Calu3 (cell line): Measurements from ENCODE around the gene BRCA2. TPM values are rescaled to one million over a fixed set of nuclear protein-coding genes. Genes with fewer than 3 reads are reported as not detected.

ENCODE experiments used
- BruUV-seq: library from RNA; stranded (reverse); fragments of 400-500 nt; replicated peaks from 2 replicates; lab custom pipeline; 2021; lab: Mats Ljungman, UMichigan
- CTCF ChIA-PET: fragments of 300-600 bp; sonication (Branson Sonifier 250); formaldehyde crosslinking; loops from one replicate; lab custom pipeline; 2022; ENCODE audit warnings: antibody characterized with exemption; lab: Charles Lee
- DNase-seq: peaks from one replicate; pipeline ENCODE4 v3.0.0; 2022
- H3K27ac Mint-ChIP-seq: one replicate; pipeline ENCODE4 v1.8.0; 2022; ENCODE audit warnings: mixed read lengths; ENCODE audit not compliant: unreplicated experiment
- H3K27me3 Mint-ChIP-seq: one replicate; pipeline ENCODE4 v1.8.0; 2022; ENCODE audit warnings: mixed read lengths; ENCODE audit not compliant: unreplicated experiment
- H3K36me3 Mint-ChIP-seq: one replicate; pipeline ENCODE4 v1.8.0; 2022; ENCODE audit warnings: mild to moderate bottlenecking, moderate library complexity, mixed read lengths; ENCODE audit not compliant: insufficient read depth, unreplicated experiment
- H3K4me1 Mint-ChIP-seq: one replicate; pipeline ENCODE4 v1.8.0; 2022; ENCODE audit warnings: mild to moderate bottlenecking, low read depth, mixed read lengths; ENCODE audit not compliant: unreplicated experiment
- H3K4me3 Mint-ChIP-seq: one replicate; pipeline ENCODE4 v1.8.0; 2022; ENCODE audit warnings: mild to moderate bottlenecking, low read depth, moderate library complexity, mixed read lengths; ENCODE audit not compliant: unreplicated experiment
- H3K9me3 Mint-ChIP-seq: one replicate; pipeline ENCODE4 v1.8.0; 2022; ENCODE audit warnings: low read depth, mixed read lengths; ENCODE audit not compliant: unreplicated experiment
- intact Hi-C: fragments of 100-400 bp; cut with micrococcal nuclease; formaldehyde crosslinking; loops from one replicate; pipeline ENCODE4 v1.10.0; 2022; ENCODE audit not compliant: unreplicated experiment
- total RNA-seq: library from RNA; stranded (reverse); gene quantifications from 2 replicates; pipeline ENCODE4 v1.2.3, GENCODE V29; 2022
- TF ChIP-seq, protein P1 (sequence below): fragments of 200-600 bp; IDR thresholded peaks from one replicate; pipeline ENCODE4 v1.8.0; 2022; ENCODE audit warnings: antibody characterized with exemption; ENCODE audit not compliant: unreplicated experiment

Gene BRCA2
- total RNA-seq, 1 experiment from 2014 or later = 12.8 TPM

DNA sequence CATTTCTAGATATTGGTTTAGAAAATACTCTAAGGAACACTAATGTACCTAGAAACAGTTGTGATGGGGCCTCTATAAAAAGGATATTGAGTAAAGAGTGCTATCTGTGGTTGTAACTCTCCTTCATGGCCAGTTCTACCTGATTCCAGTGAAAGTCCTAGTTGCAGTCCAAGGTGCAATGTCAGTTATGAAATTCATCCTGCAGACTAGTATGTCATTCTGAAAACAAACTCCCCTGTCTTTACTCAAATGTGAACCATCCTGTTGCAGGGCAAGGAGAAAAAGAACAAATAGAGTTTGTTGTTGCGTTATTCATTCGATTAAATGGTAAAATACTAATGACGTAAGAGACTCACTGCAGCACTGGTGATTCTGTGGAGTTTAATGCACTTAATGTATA, 130.9 kb downstream of the BRCA2 start:
- peaks cover 8% of the 10 kb centered on the region for H3K4me1 Mint-ChIP-seq
- no TSS peak for BruUV-seq
- no peak for DNase-seq
- H3K27me3 Mint-ChIP-seq = no peaks in the 10 kb centered on the region
- peaks cover 9% of the 10 kb centered on the region for H3K36me3 Mint-ChIP-seq
- H3K4me3 Mint-ChIP-seq = no peak overlapping the region
- TF ChIP-seq, protein P1, sequence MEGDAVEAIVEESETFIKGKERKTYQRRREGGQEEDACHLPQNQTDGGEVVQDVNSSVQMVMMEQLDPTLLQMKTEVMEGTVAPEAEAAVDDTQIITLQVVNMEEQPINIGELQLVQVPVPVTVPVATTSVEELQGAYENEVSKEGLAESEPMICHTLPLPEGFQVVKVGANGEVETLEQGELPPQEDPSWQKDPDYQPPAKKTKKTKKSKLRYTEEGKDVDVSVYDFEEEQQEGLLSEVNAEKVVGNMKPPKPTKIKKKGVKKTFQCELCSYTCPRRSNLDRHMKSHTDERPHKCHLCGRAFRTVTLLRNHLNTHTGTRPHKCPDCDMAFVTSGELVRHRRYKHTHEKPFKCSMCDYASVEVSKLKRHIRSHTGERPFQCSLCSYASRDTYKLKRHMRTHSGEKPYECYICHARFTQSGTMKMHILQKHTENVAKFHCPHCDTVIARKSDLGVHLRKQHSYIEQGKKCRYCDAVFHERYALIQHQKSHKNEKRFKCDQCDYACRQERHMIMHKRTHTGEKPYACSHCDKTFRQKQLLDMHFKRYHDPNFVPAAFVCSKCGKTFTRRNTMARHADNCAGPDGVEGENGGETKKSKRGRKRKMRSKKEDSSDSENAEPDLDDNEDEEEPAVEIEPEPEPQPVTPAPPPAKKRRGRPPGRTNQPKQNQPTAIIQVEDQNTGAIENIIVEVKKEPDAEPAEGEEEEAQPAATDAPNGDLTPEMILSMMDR = no peak
- no peaks in the 10 kb centered on the region for H3K9me3 Mint-ChIP-seq
- CTCF ChIA-PET = no interaction called here
- intact Hi-C loops = no loop called here
- H3K27ac Mint-ChIP-seq = no peak overlapping the region

DNA sequence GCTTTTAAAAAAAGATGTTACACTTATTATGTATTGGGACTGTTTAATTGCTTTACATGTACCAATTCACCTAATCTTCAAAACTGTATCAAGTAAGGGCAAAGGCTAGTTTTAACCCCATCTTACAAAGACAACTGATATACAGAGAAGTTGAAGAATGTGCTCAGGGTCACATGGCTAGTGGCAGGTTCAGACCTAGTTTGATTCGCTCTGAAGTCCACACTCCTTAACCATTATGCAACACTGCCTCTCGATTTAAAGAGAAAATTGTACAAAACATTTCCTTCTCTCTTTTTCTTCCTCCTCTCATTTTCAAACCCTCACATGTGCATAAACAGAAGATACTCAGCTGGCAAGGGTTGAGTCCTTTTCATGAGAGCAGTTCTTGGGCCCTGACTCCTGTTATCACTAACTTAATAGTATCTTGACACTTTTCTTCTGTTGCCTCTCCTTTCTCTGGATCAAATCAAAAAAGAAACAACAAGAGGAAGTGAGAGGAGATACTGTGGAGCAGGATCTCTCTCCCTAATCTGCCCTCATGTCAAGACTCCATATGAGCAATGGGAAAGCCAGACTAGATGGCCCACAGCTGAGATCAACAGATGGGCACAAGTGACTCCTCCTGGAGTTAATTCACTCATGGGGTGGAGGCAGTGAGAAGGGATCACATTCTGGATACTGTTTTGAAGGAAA, 131.6 kb downstream of the BRCA2 start:
- Mint-ChIP-seq H3K27ac (no peak overlapping the region), H3K36me3 (peaks cover 9% of the 10 kb centered on the region), H3K4me3 (no peak overlapping the region), H3K27me3 (no peaks in the 10 kb centered on the region), H3K4me1 (peaks cover 8% of the 10 kb centered on the region), H3K9me3 (no peaks in the 10 kb centered on the region)
- no TSS peak for BruUV-seq
- intact Hi-C loops = no loop called here
- DNase-seq = no peak
- TF ChIP-seq, protein P1 = no peak
- CTCF ChIA-PET = no interaction called here

DNA sequence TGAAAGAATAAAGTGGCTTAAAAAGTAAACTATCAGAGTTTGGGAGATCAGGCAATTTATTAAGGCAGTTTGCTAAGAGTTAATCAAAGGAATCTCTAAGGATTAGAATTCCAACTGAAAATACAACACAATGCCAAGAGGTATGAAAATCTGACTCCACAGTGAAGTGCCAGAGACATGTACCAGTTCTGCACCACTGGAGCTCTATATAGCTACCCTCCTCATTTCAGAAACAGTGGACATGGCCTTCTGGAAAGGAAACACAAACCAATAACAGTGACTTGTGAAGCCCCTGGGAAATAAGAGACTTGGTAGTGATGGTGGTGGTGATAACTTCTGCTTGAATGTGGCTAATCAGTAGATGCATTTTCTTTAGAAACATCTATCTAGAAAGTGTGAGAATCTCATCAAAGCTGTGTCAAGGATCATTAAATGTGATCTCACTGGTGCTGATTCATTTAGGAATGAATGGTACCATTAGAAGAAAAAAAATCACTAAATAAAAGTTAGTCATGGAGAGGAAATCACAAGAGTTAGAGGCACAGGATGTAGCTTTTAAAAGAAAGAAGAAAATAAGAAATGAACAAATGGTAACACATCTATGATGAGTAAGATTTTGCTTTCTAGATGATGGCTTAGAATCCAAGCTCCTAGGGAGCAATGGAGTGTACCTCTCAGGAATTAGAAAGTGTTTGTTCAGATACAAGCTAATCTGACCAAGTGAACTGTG, 132.8 kb downstream of the BRCA2 start:
- BruUV-seq = no TSS peak
- Mint-ChIP-seq H3K4me3 (no peak overlapping the region), H3K36me3 (peaks cover 6% of the 10 kb centered on the region), H3K27me3 (no peaks in the 10 kb centered on the region), H3K27ac (no peak overlapping the region), H3K4me1 (peaks cover 3% of the 10 kb centered on the region), H3K9me3 (no peaks in the 10 kb centered on the region)
- intact Hi-C loops = no loop called here
- TF ChIP-seq, protein P1 = no peak
- DNase-seq = no peak
- CTCF ChIA-PET = no interaction called here

DNA sequence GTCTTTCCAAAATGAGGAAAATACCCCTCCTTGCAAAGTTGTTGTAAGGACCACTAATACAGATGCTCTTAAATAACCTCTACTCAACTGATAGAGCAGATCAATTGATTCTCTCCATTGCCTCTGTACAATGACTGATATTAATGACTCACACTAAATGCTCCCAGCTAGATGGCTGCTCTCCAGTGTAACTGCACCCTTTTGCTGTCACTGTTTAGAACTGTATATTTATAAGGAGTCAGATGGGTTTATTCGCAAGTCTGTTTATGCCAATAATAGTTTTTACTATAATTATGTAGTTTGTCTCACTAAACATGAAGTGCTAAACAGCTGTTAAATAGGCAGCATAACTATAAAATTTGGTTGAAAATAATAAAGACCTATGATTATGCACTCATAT, 133.7 kb downstream of the BRCA2 start:
- intact Hi-C loops = no loop called here
- BruUV-seq = no TSS peak
- no peaks in the 10 kb centered on the region for H3K27me3 Mint-ChIP-seq

More for the DNA sequence above, 133.7 kb downstream of the BRCA2 start:
- Mint-ChIP-seq H3K36me3 (no peaks in the 10 kb centered on the region), H3K27ac (no peak overlapping the region), H3K4me1 (no peaks in the 10 kb centered on the region), H3K9me3 (no peaks in the 10 kb centered on the region), H3K4me3 (no peak overlapping the region)
- CTCF ChIA-PET = no interaction called here
- TF ChIP-seq, protein P1 = no peak
- no peak for DNase-seq

Other genes with a start within 250 kb of the BRCA2 start
- gene ZAR1L, start 145 bp upstream of the BRCA2 start, total RNA-seq = not detected in 2 replicates
- 2.4 and 2.6 TPM in 2 replicates for gene N4BP2L1, start 112.6 kb downstream of the BRCA2 start, total RNA-seq
- gene N4BP2L2, start 223.3 kb downstream of the BRCA2 start, total RNA-seq = 85.2 and 89.7 TPM in 2 replicates